Mesenchymal stem cell (in vitro differentiated cells and primary cell): ENCODE data around the gene SLX4.

Experiments used
- DNase-seq: peaks from one replicate; pipeline ENCODE4 v3.0.0-alpha.2; 2013
- H2AFZ ChIP-seq: one replicate; pipeline ENCODE4 v1.6.1; 2013; ENCODE audit warnings: low read depth, mild to moderate bottlenecking, control low read depth, inconsistent platforms, low read length, moderate library complexity
- H2AK5ac ChIP-seq: 2 replicates; pipeline ENCODE4 v1.6.1; 2013; ENCODE audit warnings: low read length, moderate library complexity, mild to moderate bottlenecking, inconsistent platforms; ENCODE audit not compliant: severe bottlenecking
- H2BK120ac ChIP-seq: one replicate; pipeline ENCODE4 v1.6.1; 2013; ENCODE audit warnings: low read depth, mild to moderate bottlenecking, inconsistent platforms, low read length, moderate library complexity
- H2BK12ac ChIP-seq, 2 experiments: one replicate each; pipeline ENCODE4 v1.6.1; 2013; ENCODE audit warnings: inconsistent platforms in 2 of 2, low read length in 2 of 2, mild to moderate bottlenecking in 2 of 2, moderate library complexity in 2 of 2, control low read depth in 1 of 2
- H2BK15ac ChIP-seq: one replicate; pipeline ENCODE4 v1.6.1; 2013; ENCODE audit warnings: mild to moderate bottlenecking, low read depth, inconsistent platforms; ENCODE audit not compliant: poor library complexity, severe bottlenecking
- H2BK5ac ChIP-seq: 2 replicates; pipeline ENCODE4 v1.6.1; 2013; ENCODE audit warnings: low read depth, mild to moderate bottlenecking, low read length, control low read depth, inconsistent platforms; ENCODE audit not compliant: poor library complexity, severe bottlenecking
- H3K14ac ChIP-seq, 2 experiments: one replicate each; pipeline ENCODE4 v1.6.1; 2013; ENCODE audit warnings: inconsistent platforms in 2 of 2, low read length in 2 of 2, control low read depth in 1 of 2, mild to moderate bottlenecking in 1 of 2, moderate library complexity in 1 of 2
- H3K18ac ChIP-seq, 2 experiments: one replicate each; pipeline ENCODE4 v1.6.1; 2013; ENCODE audit warnings: inconsistent platforms in 2 of 2, low read length in 2 of 2, control low read depth in 1 of 2, low read depth in 1 of 2, mild to moderate bottlenecking in 1 of 2
- H3K23ac ChIP-seq, 2 experiments: one replicate each; pipeline ENCODE4 v1.6.1; 2013; ENCODE audit warnings: inconsistent platforms in 2 of 2, low read length in 2 of 2, mild to moderate bottlenecking in 2 of 2, moderate library complexity in 2 of 2, control low read depth in 1 of 2
- H3K27ac ChIP-seq: 2 replicates; pipeline ENCODE4 v1.5.1; 2013; ENCODE audit warnings: mild to moderate bottlenecking, moderate library complexity, low read length, control low read depth, inconsistent platforms; ENCODE audit not compliant: poor library complexity, severe bottlenecking
- H3K27me3 ChIP-seq, 2 experiments: 2 replicates each; pipeline versions ENCODE4 v1.6.1 to v1.7.0; 2013; ENCODE audit warnings: low read length in 2 of 2, mild to moderate bottlenecking in 2 of 2, moderate library complexity in 2 of 2, control low read depth in 1 of 2, inconsistent platforms in 1 of 2; ENCODE audit not compliant: control insufficient read depth in 1 of 2, insufficient read depth in 1 of 2
- H3K36me3 ChIP-seq, 2 experiments: 2 replicates each; pipeline versions ENCODE4 v1.6.1 to v1.7.0; 2013; ENCODE audit warnings: low read length in 2 of 2, control low read depth in 1 of 2, inconsistent platforms in 1 of 2, low read depth in 1 of 2, mild to moderate bottlenecking in 1 of 2; ENCODE audit not compliant: insufficient read depth in 2 of 2, control insufficient read depth in 1 of 2
- H3K4ac ChIP-seq, 2 experiments: one replicate each; pipeline ENCODE4 v1.6.1; 2013; ENCODE audit warnings: inconsistent platforms in 2 of 2, low read length in 2 of 2, mild to moderate bottlenecking in 2 of 2, moderate library complexity in 2 of 2, control low read depth in 1 of 2, low read depth in 1 of 2
- H3K4me1 ChIP-seq: 2 replicates; pipeline ENCODE4 v1.6.1; 2013; ENCODE audit warnings: low read depth, low read length, control low read depth; ENCODE audit not compliant: control insufficient read depth, insufficient read depth
- H3K4me2 ChIP-seq: 2 replicates; pipeline ENCODE4 v1.6.1; 2013; ENCODE audit warnings: low read length, mild to moderate bottlenecking, inconsistent platforms; ENCODE audit not compliant: poor library complexity, severe bottlenecking
- H3K4me3 ChIP-seq, 2 experiments: 2 replicates each; pipeline versions ENCODE4 v1.5.1 to v1.7.0; 2013; ENCODE audit warnings: low read length in 2 of 2, mild to moderate bottlenecking in 2 of 2, control low read depth in 1 of 2, low read depth in 1 of 2; ENCODE audit not compliant: insufficient read depth in 1 of 2
- H3K79me1 ChIP-seq: replicated peaks from 2 replicates; pipeline ENCODE4 v1.6.1; 2013; ENCODE audit warnings: mild to moderate bottlenecking, control low read depth, low read length, inconsistent platforms; ENCODE audit not compliant: poor library complexity, severe bottlenecking
- H3K9ac ChIP-seq: 2 replicates; pipeline ENCODE4 v1.7.0; 2013; ENCODE audit warnings: mild to moderate bottlenecking, low read length, moderate library complexity
- H3K9me3 ChIP-seq: 2 replicates; pipeline ENCODE4 v1.7.0; 2013; ENCODE audit warnings: mild to moderate bottlenecking, low read length; ENCODE audit not compliant: control insufficient read depth
- H4K8ac ChIP-seq: one replicate; pipeline ENCODE4 v1.6.1; 2013; ENCODE audit warnings: inconsistent platforms, mild to moderate bottlenecking, low read length, moderate library complexity
- H4K91ac ChIP-seq: one replicate; pipeline ENCODE4 v1.6.1; 2013; ENCODE audit warnings: mild to moderate bottlenecking, low read length, inconsistent platforms
- WGBS: methylation state at CpG from one replicate; pipeline ENCODE4 v1.1.7; 2013; ENCODE audit warnings: mixed read lengths; 5-methylcytosine and 5-hydroxymethylcytosine counted together

Gene SLX4

DNA sequence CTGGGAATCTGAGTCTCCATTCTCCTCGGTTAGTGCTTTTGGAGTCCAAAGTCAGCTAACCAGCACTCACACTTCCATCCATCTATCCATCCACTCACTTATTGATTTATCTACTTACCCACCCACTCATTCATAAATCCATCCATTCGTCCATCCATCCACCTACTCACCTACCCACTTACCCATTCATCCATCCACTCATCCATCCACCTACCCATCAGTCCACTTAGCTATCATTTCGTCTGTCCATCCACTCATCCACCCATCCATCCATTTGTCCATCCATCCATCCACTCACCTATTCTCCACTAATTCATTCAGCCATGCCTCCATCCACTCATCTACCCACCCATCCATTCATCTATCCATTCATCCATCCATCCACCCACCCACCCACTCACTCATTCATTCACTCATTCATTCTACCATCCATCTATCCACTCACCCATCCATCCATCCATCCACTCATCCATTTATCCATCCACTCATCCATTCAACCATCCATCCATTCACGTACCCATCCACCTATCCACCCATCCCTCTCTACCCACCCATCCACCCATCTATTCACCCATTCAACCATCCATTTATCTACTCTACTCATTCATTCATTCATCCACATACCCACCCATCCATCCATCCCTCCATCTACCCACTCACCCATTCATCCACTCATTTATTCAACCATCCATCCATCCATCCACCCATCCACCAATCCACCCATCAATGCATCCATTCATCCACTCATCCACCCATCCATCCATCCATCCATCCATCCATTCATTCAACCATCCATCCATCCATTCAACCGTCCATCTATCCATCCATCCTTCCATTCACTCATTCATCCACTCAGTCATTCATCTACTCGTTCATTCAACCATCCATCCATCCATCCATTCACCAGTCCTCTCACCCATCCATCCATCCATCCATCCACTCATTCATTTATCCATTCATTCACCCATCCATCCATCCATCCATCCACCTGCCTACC lies 60.3 kb downstream of the SLX4 start:
- Histone ChIP-seq H3K79me1 (no peaks in the 10 kb centered on the region), H3K14ac (no peak overlapping the region), H3K27me3 (peaks cover 4 to 11% of the 10 kb centered on the region in 2 experiments), H3K4me3 (no peak overlapping the region), H3K4me1 (peaks cover 2% of the 10 kb centered on the region), H2BK120ac (no peak overlapping the region), H2BK12ac (no peak overlapping the region), H3K9ac (no peak overlapping the region), H3K4ac (no peak overlapping the region), H4K8ac (no peak overlapping the region), H2AK5ac (no peak overlapping the region), H2BK5ac (no peak overlapping the region), H4K91ac (no peak overlapping the region), H3K23ac (no peak overlapping the region), H3K36me3 (no peaks in the 10 kb centered on the region), H3K4me2 (no peak overlapping the region), H3K18ac (no peak overlapping the region), H3K9me3 (peaks cover 2% of the 10 kb centered on the region), H2AFZ (no peak overlapping the region), H2BK15ac (no peak overlapping the region), H3K27ac (no peak overlapping the region)
- no peak for DNase-seq
- WGBS = 70% methylated on average over 6 of the region's 6 CpGs

DNA sequence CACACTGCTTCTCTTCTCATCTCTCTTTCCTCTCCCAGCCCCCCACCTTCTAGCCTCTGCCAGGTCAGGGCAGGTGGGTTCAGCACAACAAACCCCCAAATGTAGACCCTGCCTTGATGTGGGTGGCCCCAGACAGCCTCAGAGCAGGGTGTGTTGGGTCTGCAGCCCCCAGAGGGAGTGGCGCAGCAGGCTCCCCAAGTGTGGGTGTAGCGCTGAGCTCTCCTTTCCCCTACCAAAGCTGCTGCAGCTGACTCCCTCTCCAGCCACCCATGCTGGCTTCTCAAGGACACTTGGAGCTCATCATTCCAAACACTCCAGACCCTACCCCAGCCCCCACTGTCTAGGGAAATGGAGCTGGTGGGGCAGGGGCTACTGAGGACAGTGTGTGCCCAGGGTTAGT lies 61.5 kb downstream of the SLX4 start:
- Histone ChIP-seq H3K9me3 (peaks cover 2% of the 10 kb centered on the region), H2BK120ac (no peak overlapping the region), H3K18ac (no peak overlapping the region), H3K4ac (no peak overlapping the region), H3K14ac (no peak overlapping the region), H2BK15ac (no peak overlapping the region), H3K4me2 (no peak overlapping the region), H3K4me3 (no peak overlapping the region), H3K9ac (no peak overlapping the region), H2BK5ac (no peak overlapping the region), H3K4me1 (peaks cover 2% of the 10 kb centered on the region), H4K91ac (no peak overlapping the region), H3K79me1 (no peaks in the 10 kb centered on the region), H2AK5ac (no peak overlapping the region), H2BK12ac (no peak overlapping the region), H4K8ac (no peak overlapping the region), H3K36me3 (no peaks in the 10 kb centered on the region), H3K27me3 (peaks cover 4 to 11% of the 10 kb centered on the region in 2 experiments), H2AFZ (no peak overlapping the region), H3K23ac (no peak overlapping the region), H3K27ac (no peak overlapping the region)
- DNase-seq = no peak
- WGBS = 100% methylated on average over 1 of the region's 2 CpGs

DNA sequence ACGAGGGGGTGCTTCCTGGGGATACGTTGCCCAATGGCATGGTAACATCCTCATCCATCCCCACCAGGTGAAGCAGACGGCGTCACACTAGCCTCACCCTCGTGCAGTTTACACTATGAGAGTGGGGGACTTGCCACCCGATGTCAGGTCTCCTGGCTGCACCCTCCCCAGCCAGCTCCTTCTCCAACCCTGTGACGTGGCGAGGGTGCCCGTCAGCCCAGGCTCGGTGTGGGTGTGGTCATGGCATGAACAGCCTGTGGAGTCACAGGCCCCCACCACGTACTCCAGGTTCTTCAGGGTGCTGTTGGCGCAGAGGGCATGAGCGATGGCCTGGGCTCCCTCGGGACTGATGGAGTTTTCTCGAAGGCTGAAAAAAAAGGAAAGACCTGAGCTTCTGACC lies 62.5 kb downstream of the SLX4 start:
- H3K4me1 ChIP-seq = peaks cover 2% of the 10 kb centered on the region
- H3K4ac ChIP-seq = no peak overlapping the region
- H4K91ac ChIP-seq = no peak overlapping the region
- H2BK12ac ChIP-seq = no peak overlapping the region
- no peak overlapping the region for H3K18ac ChIP-seq
- no peak overlapping the region for H2AK5ac ChIP-seq
- no peak overlapping the region for H3K27ac ChIP-seq
- no peaks in the 10 kb centered on the region for H3K36me3 ChIP-seq
- H3K4me2 ChIP-seq = no peak overlapping the region
- no peak for DNase-seq
- H3K4me3 ChIP-seq = no peak overlapping the region
- no peak overlapping the region for H3K23ac ChIP-seq
- peaks cover 4 to 11% of the 10 kb centered on the region in 2 experiments for H3K27me3 ChIP-seq
- 92% methylated on average over 15 of the region's 15 CpGs for WGBS
- no peak overlapping the region for H2BK5ac ChIP-seq
- H2BK120ac ChIP-seq = no peak overlapping the region
- H3K9ac ChIP-seq = no peak overlapping the region
- no peak overlapping the region for H2BK15ac ChIP-seq
- no peaks in the 10 kb centered on the region for H3K79me1 ChIP-seq
- peaks cover 2% of the 10 kb centered on the region for H3K9me3 ChIP-seq
- no peak overlapping the region for H4K8ac ChIP-seq
- peak overlapping the region in 1 of 2 experiments; percentile 4 for H3K14ac ChIP-seq
- no peak overlapping the region for H2AFZ ChIP-seq

DNA sequence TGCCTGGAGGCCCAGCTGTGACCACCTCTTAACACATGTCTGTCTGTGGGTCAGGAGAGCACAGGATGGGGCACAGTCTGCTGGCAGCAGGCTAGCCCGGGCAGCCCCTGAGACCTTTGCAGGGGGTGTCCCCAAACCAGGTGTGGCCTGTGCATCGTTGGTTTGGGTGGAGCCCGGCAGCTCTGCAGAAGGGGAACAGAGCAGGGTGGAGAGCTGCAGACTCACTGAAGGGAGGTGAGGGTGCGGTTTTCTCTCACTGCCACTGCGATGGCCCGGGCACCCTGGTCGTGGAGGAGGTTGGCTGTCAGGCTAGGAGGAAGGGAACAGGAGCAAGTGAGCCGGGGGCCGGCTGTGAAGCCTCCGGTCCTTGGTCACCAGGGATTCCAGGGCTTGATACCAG lies 63.0 kb downstream of the SLX4 start:
- Histone ChIP-seq H3K36me3 (no peaks in the 10 kb centered on the region), H4K91ac (no peak overlapping the region), H2AFZ (no peak overlapping the region), H3K4me3 (no peak overlapping the region), H3K79me1 (no peaks in the 10 kb centered on the region), H3K4ac (no peak overlapping the region), H3K9ac (no peak overlapping the region), H4K8ac (no peak overlapping the region), H3K27ac (no peak overlapping the region), H2BK15ac (no peak overlapping the region), H2BK120ac (no peak overlapping the region), H3K27me3 (peaks cover 4 to 11% of the 10 kb centered on the region in 2 experiments), H2AK5ac (no peak overlapping the region), H3K9me3 (peaks cover 2% of the 10 kb centered on the region), H3K4me1 (peaks cover 2% of the 10 kb centered on the region), H2BK5ac (no peak overlapping the region), H3K23ac (no peak overlapping the region), H3K4me2 (no peak overlapping the region), H3K14ac (no peak overlapping the region), H2BK12ac (no peak overlapping the region), H3K18ac (no peak overlapping the region)
- WGBS = 80% methylated on average over 8 of the region's 10 CpGs
- DNase-seq = no peak
